NCI-H774 (cell line): Measurements from ENCODE around the gene ATR.
"Not testable (repeated sequence)": the region's sequence is repeated elsewhere in the genome, so short reads cannot be mapped to it uniquely, and the experiment has no call there.

ENCODE experiments used
- DNase-seq: peaks from one replicate; lab custom pipeline; 2025; lab: John Stamatoyannopoulos, UW

The ATR gene

DNA sequence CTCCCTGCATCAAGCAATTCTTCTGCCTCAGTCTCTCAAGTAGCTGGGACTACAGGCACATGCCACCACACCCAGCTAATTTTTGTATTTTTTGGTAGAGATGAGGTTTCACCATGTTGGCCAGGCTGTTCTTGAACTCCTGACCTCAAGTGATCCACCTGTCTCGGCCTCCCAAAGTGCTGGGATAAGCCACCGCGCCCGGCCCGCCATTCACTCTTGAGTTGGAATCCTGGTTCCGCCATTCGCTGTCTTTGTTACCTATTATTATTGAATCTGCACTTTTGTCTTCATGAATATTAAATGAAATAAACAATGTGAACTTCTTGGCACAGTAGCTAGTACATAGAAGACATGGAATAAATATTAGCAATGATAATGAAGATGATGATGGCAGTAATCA is 13.7 kb upstream of the ATR start:
- DNase-seq = not testable (repeated sequence)

- no peak for DNase-seq
Observed at GRCh38 chr3:142588703-142589102, 10.2 kb upstream of the ATR start.

GRCh38 chr3:142586803-142587406 is 8.4 kb upstream of the ATR start:
- peak; percentile 44 for DNase-seq

DNA sequence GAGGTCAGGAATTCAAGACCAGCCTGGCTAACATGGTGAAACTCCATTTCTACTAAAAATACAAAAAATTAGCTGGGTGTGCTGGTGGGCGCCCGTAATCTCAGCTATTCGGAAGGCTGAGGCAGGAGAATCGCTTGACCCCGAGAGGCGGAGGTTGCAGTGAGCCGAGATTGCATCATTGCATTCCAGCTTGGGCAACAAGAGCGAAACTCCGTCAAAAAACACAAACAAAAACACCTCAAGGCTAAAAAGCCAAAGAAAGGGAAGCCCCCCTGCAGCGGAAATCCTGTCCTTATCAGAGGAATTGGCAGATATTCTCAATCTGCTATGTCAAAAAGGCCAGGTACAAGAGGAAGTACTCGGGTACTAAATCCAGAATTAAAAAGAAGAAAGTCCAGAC is 2.5 kb upstream of the ATR start:
- DNase-seq = not testable (repeated sequence)

GRCh38 chr3:142580061-142580423 is 1.5 kb upstream of the ATR start:
- DNase-seq = no peak

- DNase-seq = no peak
Observed at GRCh38 chr3:142577696-142578328, 721 bp downstream of the ATR start.

DNA sequence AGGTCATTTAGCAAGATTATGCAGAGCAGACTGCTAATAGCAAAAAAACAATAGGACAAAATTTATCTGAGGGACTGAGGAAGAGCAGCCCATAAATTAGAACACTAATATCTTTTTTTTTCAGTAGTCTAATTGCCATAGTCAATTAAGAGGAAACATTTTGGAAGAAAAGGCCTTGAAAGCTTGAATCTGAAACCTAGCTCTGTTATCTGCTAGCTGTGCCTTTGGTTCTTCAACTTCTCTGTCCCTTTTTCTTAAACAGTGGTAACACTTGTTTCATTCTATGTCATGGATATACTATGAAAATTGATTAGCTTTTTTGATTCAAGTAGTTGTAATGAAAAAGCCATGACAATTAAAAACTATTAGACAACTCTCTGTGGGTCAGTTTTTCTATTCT is 1.7 kb downstream of the ATR start:
- DNase-seq = no peak

DNA sequence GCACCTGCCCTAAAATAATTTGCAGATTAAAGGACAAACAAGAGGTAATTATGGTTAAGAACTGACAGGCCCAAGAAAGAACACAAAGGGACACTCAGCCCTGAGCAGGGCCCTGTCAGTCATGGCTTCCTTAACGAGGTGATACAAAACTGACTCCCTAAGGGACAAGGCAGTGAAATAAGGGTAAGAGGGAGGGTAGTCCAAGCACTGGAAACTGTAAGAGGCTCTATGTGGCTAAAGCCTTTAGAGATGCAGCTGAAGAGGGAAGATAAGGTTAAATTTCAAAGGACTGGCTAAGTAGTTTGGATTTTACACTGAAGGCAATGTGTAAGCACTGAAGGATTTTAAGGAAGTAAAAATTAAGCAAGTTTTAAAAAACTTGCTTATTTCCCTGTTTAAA is 3.9 kb downstream of the ATR start:
- DNase-seq = no peak

GRCh38 chr3:142574223-142574622 is 4.3 kb downstream of the ATR start:
- DNase-seq = not testable (repeated sequence)

- DNase-seq = not testable (repeated sequence)
Observed at GRCh38 chr3:142569422-142569821, 9.1 kb downstream of the ATR start.

- DNase-seq = no peak
Observed at GRCh38 chr3:142568393-142569017, 10.0 kb downstream of the ATR start.

GRCh38 chr3:142566096-142566495 is 12.4 kb downstream of the ATR start:
- no peak for DNase-seq

- DNase-seq = no peak
Observed at GRCh38 chr3:142563496-142563997, 15.0 kb downstream of the ATR start.

DNA sequence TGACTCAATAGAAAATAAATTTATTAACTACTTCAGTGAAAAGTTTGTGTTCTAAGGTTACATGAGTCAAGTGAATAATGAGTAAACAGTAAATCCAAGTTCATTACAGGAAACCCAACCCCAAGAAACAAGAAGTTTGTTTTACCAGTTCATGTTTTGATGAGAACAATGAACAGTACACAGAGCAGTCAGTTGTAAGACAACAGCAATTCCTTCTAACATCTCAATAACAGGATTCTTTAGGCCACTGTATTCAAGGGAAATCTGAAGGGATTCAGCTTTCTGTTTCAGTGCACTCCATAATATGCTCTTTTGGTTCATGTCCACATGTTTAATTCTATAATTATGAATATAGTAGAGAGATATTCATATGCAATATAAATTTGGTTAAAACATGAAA is 18.4 kb downstream of the ATR start:
- DNase-seq = no peak

- no peak for DNase-seq
Observed at GRCh38 chr3:142553741-142554140, 24.8 kb downstream of the ATR start.

- not testable (repeated sequence) for DNase-seq
Observed at GRCh38 chr3:142552579-142552978, 26.0 kb downstream of the ATR start.

DNA sequence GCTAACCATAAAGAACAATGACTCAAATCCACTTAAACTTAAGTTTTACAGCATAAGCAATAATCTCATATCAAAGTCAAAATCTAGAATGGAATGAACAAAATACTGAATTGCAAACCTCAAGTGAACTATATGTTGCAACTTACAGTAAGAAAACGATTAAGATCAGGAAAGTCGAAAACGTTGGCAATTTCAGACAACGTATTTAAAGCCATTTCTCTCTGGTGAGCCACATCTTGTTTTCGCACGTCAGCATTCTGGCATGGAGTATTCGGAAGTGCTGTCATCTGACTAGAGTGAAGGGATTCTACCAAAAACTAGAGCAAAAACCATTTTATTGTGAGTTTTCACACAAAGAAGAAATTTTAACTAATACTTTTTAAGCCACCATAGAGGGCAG is 28.5 kb downstream of the ATR start:
- DNase-seq = no peak

DNA sequence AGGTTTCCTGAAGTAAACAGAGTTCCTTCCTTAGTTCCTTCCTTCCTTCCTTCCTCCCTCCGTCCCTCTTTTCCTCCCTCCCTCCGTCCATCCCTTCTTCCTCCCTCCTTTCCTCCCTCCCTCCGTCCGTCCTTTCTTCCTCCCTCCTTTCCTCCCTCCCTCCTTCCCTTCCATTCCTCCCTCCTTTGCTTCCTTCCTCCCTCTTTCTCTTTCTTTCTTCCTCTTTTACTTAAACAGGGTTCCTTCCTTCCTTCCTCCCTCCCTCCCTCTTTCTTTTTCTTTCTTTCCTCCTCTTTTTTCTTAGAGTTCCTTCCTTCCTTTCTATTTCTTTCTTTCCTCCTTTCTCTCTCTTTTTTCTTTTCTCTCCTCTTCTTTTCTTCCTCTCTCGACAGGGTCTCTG is 35.2 kb downstream of the ATR start:
- DNase-seq = no peak

GRCh38 chr3:142542054-142542453 is 36.5 kb downstream of the ATR start:
- no peak for DNase-seq

DNA sequence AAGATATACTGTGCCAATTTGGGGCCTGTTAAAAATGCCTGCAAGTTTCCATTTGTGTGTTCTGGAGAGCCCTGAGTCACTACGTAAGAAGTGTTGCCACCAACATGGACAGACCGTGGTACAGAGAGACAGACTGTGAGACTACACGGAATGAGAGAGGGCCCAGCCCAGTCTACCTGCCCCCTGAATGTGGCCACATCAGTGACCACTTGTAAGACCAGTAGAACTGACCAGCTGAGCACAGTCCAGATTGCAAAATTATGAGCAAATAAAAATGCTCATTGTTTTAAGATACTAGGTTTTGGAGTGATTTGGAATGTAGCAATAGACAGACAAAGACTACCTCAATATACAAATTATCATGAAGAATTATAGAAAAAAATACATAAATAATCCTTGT is 42.0 kb downstream of the ATR start:
- no peak for DNase-seq

- no peak for DNase-seq
Observed at GRCh38 chr3:142534543-142534942, 44.0 kb downstream of the ATR start.

DNA sequence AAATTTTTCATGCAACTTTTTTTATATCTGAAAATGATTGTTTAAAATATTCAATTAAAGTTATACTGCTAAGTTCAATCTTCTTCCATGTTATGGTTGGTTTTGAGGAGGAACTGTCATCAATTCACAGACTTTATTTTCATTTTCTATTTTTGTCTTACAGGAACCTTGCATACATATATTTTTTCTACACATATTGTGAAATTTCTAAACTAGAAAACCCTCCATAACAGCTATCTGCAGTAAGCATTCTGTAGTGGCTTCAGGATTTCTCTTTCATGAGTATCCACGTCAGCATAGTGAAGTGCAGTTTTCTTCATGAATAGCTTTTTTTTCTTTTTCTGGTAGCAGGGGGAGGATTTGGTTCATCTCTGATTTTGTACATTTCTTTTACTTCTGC is 48.2 kb downstream of the ATR start:
- DNase-seq = no peak

- no peak for DNase-seq
Observed at GRCh38 chr3:142523921-142524566, 54.5 kb downstream of the ATR start.
